ENCODE data around the gene FBXL22.

GRCh38 chr15:63634154-63634553 is 37.0 kb downstream of the FBXL22 start:
- TF ChIP-seq, protein P1, sequence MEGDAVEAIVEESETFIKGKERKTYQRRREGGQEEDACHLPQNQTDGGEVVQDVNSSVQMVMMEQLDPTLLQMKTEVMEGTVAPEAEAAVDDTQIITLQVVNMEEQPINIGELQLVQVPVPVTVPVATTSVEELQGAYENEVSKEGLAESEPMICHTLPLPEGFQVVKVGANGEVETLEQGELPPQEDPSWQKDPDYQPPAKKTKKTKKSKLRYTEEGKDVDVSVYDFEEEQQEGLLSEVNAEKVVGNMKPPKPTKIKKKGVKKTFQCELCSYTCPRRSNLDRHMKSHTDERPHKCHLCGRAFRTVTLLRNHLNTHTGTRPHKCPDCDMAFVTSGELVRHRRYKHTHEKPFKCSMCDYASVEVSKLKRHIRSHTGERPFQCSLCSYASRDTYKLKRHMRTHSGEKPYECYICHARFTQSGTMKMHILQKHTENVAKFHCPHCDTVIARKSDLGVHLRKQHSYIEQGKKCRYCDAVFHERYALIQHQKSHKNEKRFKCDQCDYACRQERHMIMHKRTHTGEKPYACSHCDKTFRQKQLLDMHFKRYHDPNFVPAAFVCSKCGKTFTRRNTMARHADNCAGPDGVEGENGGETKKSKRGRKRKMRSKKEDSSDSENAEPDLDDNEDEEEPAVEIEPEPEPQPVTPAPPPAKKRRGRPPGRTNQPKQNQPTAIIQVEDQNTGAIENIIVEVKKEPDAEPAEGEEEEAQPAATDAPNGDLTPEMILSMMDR (IDR thresholded peaks at IDR 0.05; ENCODE audit: low read depth, low read length): no peak
- no peak for TF ChIP-seq EZH2phosphoT487 (IDR thresholded peaks at IDR 0.05; ENCODE audit: low read depth)
